ENCODE data around the gene XPR1. TPM values are rescaled to one million over a fixed set of nuclear protein-coding genes. Genes with fewer than 3 reads are reported as not detected.

XPR1 gene
- total RNA-seq, 1 experiment from 2014 or later: 36.1 TPM

DNA sequence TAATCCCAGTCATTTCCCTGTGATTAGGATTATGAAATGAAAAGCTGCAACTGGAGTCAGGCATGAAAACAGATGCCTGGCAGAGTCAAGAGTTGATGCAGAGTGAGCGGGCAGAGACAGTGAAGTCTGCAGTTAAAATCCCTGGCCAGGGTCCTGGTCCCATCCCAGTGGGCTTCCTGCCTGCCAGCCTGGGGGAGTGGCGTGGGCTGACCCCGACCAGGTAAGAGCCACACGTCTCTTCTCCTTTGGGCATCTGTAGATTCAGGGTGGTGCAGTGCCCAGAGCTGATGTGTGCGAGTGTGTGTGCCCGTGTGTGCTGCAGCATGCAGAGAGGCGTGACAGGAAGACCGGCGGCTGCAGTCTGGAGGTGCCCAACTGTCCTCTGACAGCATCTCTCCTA is 274.7 kb downstream of the XPR1 start:
- ChIA-PET POLR2A (no interaction called here), CTCF (no interaction called here)
- Histone ChIP-seq H3K27ac (ENCODE audit: low read length) (no peak overlapping the region), H3K4me3 (ENCODE audit: low read depth in 2 of 2, low read length in 2 of 2) (no peak overlapping the region), H3K27me3 (ENCODE audit: control insufficient read depth, insufficient read depth, low read length) (no peaks in the 10 kb centered on the region), H3K36me3 (ENCODE audit: control insufficient read depth, insufficient read depth, low read length) (no peaks in the 10 kb centered on the region), H3K9me3 (ENCODE audit: control insufficient read depth, insufficient read depth, low read depth, low read length) (no peaks in the 10 kb centered on the region), H3K4me1 (ENCODE audit: control insufficient read depth, insufficient read depth, low read length) (no peaks in the 10 kb centered on the region)
- TF ChIP-seq POLR2AphosphoS5 (IDR thresholded peaks at IDR 0.05; ENCODE audit: low read depth, low read length): no peak
- TF ChIP-seq, protein P1, sequence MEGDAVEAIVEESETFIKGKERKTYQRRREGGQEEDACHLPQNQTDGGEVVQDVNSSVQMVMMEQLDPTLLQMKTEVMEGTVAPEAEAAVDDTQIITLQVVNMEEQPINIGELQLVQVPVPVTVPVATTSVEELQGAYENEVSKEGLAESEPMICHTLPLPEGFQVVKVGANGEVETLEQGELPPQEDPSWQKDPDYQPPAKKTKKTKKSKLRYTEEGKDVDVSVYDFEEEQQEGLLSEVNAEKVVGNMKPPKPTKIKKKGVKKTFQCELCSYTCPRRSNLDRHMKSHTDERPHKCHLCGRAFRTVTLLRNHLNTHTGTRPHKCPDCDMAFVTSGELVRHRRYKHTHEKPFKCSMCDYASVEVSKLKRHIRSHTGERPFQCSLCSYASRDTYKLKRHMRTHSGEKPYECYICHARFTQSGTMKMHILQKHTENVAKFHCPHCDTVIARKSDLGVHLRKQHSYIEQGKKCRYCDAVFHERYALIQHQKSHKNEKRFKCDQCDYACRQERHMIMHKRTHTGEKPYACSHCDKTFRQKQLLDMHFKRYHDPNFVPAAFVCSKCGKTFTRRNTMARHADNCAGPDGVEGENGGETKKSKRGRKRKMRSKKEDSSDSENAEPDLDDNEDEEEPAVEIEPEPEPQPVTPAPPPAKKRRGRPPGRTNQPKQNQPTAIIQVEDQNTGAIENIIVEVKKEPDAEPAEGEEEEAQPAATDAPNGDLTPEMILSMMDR (IDR thresholded peaks at IDR 0.05): no peak
- no peak for TF ChIP-seq TCF7L2 (IDR thresholded peaks at IDR 0.05; ENCODE audit: low read depth, low read length)
- no peak for ATAC-seq
- no TSS peak for BruUV-seq (replicated peaks)
- DNase-seq (ENCODE audit: low read depth, low spot score): no peak
- intact Hi-C loops (cut with micrococcal nuclease; ENCODE audit: unreplicated experiment) (no loop called here), in situ Hi-C loops (cut with HindIII; ENCODE audit: low pct_unique_long_range_greater_than_20kb, low sequenced_read_pairs) (no loop called here)

DNA sequence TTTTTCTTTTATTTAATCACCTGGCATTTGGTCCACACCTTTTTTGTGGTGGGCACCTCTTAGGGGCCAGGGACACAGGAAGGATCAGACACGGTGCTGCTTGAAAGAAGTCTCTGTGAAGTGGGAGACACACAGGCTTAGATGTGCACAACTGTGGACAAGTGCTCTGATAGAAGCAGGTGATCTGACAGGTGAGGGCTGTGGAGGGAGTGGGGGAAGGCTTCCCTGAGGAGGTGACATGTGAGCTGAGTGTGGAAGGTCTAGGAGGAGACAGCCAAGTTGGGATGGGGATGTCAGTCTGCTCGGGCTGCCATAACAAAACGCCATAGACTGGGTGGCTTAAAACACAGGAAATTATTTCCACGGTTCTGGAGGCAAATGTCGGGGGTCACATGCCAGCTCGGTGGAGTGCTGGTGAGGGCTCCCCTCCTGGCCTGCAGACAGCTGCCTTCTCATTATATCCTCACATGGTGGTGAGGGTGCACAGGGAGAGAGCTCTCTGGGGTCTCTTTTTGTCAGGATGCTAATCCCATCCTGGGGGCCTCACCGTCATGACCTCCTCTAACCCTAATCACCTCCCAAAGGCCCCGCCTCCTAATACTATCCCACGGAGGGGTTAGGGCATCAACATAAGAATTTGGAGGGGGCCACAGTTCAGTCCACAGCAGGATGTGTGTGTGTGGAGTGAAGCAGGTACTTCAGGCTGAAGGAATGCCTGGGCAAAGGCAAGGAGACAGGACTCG is 275.7 kb downstream of the XPR1 start:
- BruUV-seq (replicated peaks): no TSS peak
- H3K27ac ChIP-seq (ENCODE audit: low read length): no peak overlapping the region
- DNase-seq (ENCODE audit: low read depth, low spot score) (no peak), ATAC-seq (no peak)
- no peaks in the 10 kb centered on the region for H3K9me3 ChIP-seq (ENCODE audit: control insufficient read depth, insufficient read depth, low read depth, low read length)
- H3K4me1 ChIP-seq (ENCODE audit: control insufficient read depth, insufficient read depth, low read length): peaks cover 3% of the 10 kb centered on the region; the same call in 1 of the 2 replicates
- in situ Hi-C loops (cut with HindIII; ENCODE audit: low pct_unique_long_range_greater_than_20kb, low sequenced_read_pairs): no loop called here
- ChIA-PET CTCF (no interaction called here), POLR2A (no interaction called here)
- TF ChIP-seq, protein P2, sequence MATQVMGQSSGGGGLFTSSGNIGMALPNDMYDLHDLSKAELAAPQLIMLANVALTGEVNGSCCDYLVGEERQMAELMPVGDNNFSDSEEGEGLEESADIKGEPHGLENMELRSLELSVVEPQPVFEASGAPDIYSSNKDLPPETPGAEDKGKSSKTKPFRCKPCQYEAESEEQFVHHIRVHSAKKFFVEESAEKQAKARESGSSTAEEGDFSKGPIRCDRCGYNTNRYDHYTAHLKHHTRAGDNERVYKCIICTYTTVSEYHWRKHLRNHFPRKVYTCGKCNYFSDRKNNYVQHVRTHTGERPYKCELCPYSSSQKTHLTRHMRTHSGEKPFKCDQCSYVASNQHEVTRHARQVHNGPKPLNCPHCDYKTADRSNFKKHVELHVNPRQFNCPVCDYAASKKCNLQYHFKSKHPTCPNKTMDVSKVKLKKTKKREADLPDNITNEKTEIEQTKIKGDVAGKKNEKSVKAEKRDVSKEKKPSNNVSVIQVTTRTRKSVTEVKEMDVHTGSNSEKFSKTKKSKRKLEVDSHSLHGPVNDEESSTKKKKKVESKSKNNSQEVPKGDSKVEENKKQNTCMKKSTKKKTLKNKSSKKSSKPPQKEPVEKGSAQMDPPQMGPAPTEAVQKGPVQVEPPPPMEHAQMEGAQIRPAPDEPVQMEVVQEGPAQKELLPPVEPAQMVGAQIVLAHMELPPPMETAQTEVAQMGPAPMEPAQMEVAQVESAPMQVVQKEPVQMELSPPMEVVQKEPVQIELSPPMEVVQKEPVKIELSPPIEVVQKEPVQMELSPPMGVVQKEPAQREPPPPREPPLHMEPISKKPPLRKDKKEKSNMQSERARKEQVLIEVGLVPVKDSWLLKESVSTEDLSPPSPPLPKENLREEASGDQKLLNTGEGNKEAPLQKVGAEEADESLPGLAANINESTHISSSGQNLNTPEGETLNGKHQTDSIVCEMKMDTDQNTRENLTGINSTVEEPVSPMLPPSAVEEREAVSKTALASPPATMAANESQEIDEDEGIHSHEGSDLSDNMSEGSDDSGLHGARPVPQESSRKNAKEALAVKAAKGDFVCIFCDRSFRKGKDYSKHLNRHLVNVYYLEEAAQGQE (IDR thresholded peaks at IDR 0.05; ENCODE audit: insufficient read depth in 1 of 2, low read depth in 2 of 2, low read length in 1 of 2): no peak
- TF ChIP-seq SIN3A (IDR thresholded peaks at IDR 0.05; ENCODE audit: borderline replicate concordance, insufficient read depth, low read depth, low read length) (no peak), TCF7L2 (IDR thresholded peaks at IDR 0.05; ENCODE audit: low read depth, low read length) (no peak), POLR2AphosphoS5 (IDR thresholded peaks at IDR 0.05; ENCODE audit: low read depth, low read length) (no peak)
- TF ChIP-seq, protein P1 (IDR thresholded peaks at IDR 0.05): no peak
- H3K4me3 ChIP-seq (ENCODE audit: low read depth in 2 of 2, low read length in 2 of 2): no peak overlapping the region
- no peaks in the 10 kb centered on the region for H3K36me3 ChIP-seq (ENCODE audit: control insufficient read depth, insufficient read depth, low read length)
- intact Hi-C loops (cut with micrococcal nuclease; ENCODE audit: unreplicated experiment): no loop called here
- no peaks in the 10 kb centered on the region for H3K27me3 ChIP-seq (ENCODE audit: control insufficient read depth, insufficient read depth, low read length)
